ENCODE measurements around the gene MYRIP.

The MYRIP gene

DNA sequence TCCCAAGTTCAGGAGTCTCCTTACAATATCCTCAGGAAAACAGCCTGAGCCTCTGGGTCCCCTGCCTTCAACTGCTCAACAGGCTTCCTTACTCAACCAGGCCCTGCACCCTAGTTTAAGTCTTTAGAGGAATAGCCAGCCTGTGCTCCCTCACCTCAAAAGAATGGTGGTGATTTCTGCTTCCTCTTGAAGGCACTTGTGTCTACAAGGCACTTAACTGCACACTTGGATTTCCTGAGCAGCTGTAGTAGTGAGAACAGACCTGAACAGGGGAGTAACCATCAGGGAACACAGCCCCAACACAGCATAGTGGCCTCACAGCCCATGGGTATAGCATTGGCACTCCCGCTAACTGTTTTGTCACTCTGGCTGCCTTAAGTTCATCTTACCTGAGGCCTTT, 244.3 kb downstream of the MYRIP start:
- TF ChIP-seq ARNT (IDR thresholded peaks at IDR 0.05) (no peak), NFRKB (IDR thresholded peaks at IDR 0.05) (no peak), SUZ12 (IDR thresholded peaks at IDR 0.05) (no peak), ZNF384 (IDR thresholded peaks at IDR 0.05) (no peak), FOXA1 (IDR thresholded peaks at IDR 0.05) (no peak), CTBP1 (IDR thresholded peaks at IDR 0.05; ENCODE audit: borderline replicate concordance) (no peak), FOXM1 (IDR thresholded peaks at IDR 0.05; ENCODE audit: borderline replicate concordance) (no peak), BHLHE40 (IDR thresholded peaks at IDR 0.05; ENCODE audit: borderline replicate concordance) (no peak)
- ChIA-PET POLR2A (no interaction called here), CTCF (no interaction called here)
- DNase-seq (ENCODE audit: extremely low spot score), result no peak

- no peak for TF ChIP-seq FOXK2 (IDR thresholded peaks at IDR 0.05)
- TF ChIP-seq HDGF (IDR thresholded peaks at IDR 0.05; ENCODE audit: borderline replicate concordance), result no peak
- no peak for TF ChIP-seq FOXA1 (IDR thresholded peaks at IDR 0.05)
- no peak for TF ChIP-seq SP1 (IDR thresholded peaks at IDR 0.05)
- TF ChIP-seq ZNF384 (IDR thresholded peaks at IDR 0.05), result no peak
- no peak for TF ChIP-seq PKNOX1 (IDR thresholded peaks at IDR 0.05)
- no peak for TF ChIP-seq SUZ12 (IDR thresholded peaks at IDR 0.05)
- POLR2A ChIA-PET, result no interaction called here
- CTCF ChIA-PET, result no interaction called here
- no peak for DNase-seq (ENCODE audit: extremely low spot score)
Measured at GRCh38 chr3:40054568-40055222, 245.3 kb downstream of the MYRIP start.

DNA sequence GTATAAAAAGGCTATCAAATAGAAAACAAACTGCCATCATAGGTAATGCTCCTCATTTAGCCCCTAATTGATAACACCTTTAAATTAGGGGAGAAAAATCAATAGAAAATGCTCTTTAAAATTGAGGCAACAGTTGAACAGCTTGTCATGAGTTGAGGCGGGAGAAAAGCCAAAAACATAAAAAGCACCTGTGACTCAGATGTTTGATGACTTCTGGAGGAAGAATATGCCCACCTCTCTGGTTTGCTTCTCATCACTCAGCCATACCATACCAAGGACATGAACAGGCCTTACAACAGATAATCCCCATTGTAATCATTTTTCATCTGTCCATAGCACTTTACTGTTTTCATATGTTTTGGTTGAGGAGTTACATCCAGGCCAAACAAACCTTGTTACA, 246.0 kb downstream of the MYRIP start:
- TF ChIP-seq SUZ12 (IDR thresholded peaks at IDR 0.05) (no peak), LEF1 (IDR thresholded peaks at IDR 0.05; ENCODE audit: borderline replicate concordance) (no peak), FOXM1 (IDR thresholded peaks at IDR 0.05; ENCODE audit: borderline replicate concordance) (no peak), BHLHE40 (IDR thresholded peaks at IDR 0.05; ENCODE audit: borderline replicate concordance) (no peak), ELF4 (IDR thresholded peaks at IDR 0.05) (no peak), TARDBP (IDR thresholded peaks at IDR 0.05) (no peak), ARNT (IDR thresholded peaks at IDR 0.05) (no peak), FOXA1 (IDR thresholded peaks at IDR 0.05) (no peak), CTBP1 (IDR thresholded peaks at IDR 0.05; ENCODE audit: borderline replicate concordance) (no peak), L3MBTL2 (conservative IDR thresholded peaks at IDR 0.05) (no peak), PKNOX1 (IDR thresholded peaks at IDR 0.05) (no peak), SP1 (IDR thresholded peaks at IDR 0.05) (no peak)
- DNase-seq (ENCODE audit: extremely low spot score), result no peak
- POLR2A ChIA-PET, result no interaction called here
- CTCF ChIA-PET, result no interaction called here

DNA sequence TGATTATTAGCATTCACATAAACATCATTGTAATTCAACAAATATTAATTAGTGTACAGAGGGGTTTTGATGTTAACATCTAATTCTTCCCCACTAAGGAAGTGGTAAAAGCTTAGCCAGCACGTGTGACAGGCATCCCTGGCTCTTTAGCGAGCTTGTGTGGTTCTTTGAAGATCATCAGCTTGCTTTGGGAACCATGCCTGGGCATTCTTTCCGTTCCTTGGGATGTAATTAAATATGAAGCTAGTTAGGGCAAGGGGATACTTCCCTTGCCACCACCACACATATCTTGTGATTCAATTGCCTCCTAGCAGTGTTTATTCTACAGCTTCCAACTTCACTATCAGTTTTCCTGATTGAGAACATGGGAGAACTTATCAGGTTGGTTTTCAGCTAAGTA, 246.5 kb downstream of the MYRIP start:
- no peak for DNase-seq (ENCODE audit: extremely low spot score)
- POLR2A ChIA-PET, result no interaction called here
- CTCF ChIA-PET, result interaction anchor here (0.6 kb wide), 1 partner anchor 154 kb away, joined by 12 read pairs; no protein-coding TSS in a partner anchor
- TF ChIP-seq SUZ12 (IDR thresholded peaks at IDR 0.05) (no peak), ZNF384 (IDR thresholded peaks at IDR 0.05) (no peak), FOXM1 (IDR thresholded peaks at IDR 0.05; ENCODE audit: borderline replicate concordance) (no peak), HDGF (IDR thresholded peaks at IDR 0.05; ENCODE audit: borderline replicate concordance) (no peak), FOXK2 (IDR thresholded peaks at IDR 0.05) (no peak), PKNOX1 (IDR thresholded peaks at IDR 0.05) (no peak), FOXA1 (IDR thresholded peaks at IDR 0.05) (no peak), CTBP1 (IDR thresholded peaks at IDR 0.05; ENCODE audit: borderline replicate concordance) (no peak), ARNT (IDR thresholded peaks at IDR 0.05) (no peak)

DNA sequence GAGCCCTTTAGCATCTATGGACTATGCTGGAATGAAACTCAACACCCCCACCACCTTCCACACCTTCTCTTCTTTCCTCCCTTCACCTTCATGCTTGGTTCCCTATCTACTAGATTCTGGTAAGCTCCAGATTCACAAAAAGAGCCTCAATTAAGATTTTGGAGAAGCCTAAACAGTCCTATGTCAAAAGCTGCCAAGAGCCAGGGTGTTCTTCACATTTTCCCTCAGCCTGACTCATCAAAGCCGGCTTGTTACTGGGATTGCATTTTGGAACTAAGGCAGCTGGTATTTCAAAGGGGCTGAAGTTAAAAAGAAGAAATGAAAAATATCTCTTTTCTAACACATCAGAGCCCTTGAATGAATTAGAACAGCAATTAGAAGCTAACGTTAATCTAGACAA, 247.7 kb downstream of the MYRIP start:
- ChIA-PET CTCF (no interaction called here), POLR2A (no interaction called here)
- no peak for TF ChIP-seq FOXM1 (IDR thresholded peaks at IDR 0.05; ENCODE audit: borderline replicate concordance)
- TF ChIP-seq CTBP1 (IDR thresholded peaks at IDR 0.05; ENCODE audit: borderline replicate concordance), result no peak
- TF ChIP-seq SP1 (IDR thresholded peaks at IDR 0.05), result no peak
- no peak for TF ChIP-seq NFRKB (IDR thresholded peaks at IDR 0.05)
- TF ChIP-seq LEF1 (IDR thresholded peaks at IDR 0.05; ENCODE audit: borderline replicate concordance), result no peak
- TF ChIP-seq HDGF (IDR thresholded peaks at IDR 0.05; ENCODE audit: borderline replicate concordance), result no peak
- no peak for TF ChIP-seq ZNF384 (IDR thresholded peaks at IDR 0.05)
- TF ChIP-seq PKNOX1 (IDR thresholded peaks at IDR 0.05), result no peak
- TF ChIP-seq FOXK2 (IDR thresholded peaks at IDR 0.05), result no peak
- no peak for TF ChIP-seq FOXA1 (IDR thresholded peaks at IDR 0.05)
- TF ChIP-seq ARNT (IDR thresholded peaks at IDR 0.05), result no peak
- TF ChIP-seq SUZ12 (IDR thresholded peaks at IDR 0.05), result no peak
- TF ChIP-seq TARDBP (IDR thresholded peaks at IDR 0.05), result no peak
- TF ChIP-seq L3MBTL2 (conservative IDR thresholded peaks at IDR 0.05), result no peak
- no peak for TF ChIP-seq ELF4 (IDR thresholded peaks at IDR 0.05)
- TF ChIP-seq BHLHE40 (IDR thresholded peaks at IDR 0.05; ENCODE audit: borderline replicate concordance), result no peak
- DNase-seq (ENCODE audit: extremely low spot score), result no peak

GRCh38 chr3:40057786-40058185, 248.4 kb downstream of the MYRIP start:
- POLR2A ChIA-PET, result no interaction called here

More at GRCh38 chr3:40057786-40058185, 248.4 kb downstream of the MYRIP start:
- no peak for DNase-seq (ENCODE audit: extremely low spot score)
- no peak for TF ChIP-seq TARDBP (IDR thresholded peaks at IDR 0.05)
- no peak for TF ChIP-seq NFRKB (IDR thresholded peaks at IDR 0.05)
- no peak for TF ChIP-seq L3MBTL2 (conservative IDR thresholded peaks at IDR 0.05)
- no peak for TF ChIP-seq HDGF (IDR thresholded peaks at IDR 0.05; ENCODE audit: borderline replicate concordance)
- no peak for TF ChIP-seq ARNT (IDR thresholded peaks at IDR 0.05)
- no peak for TF ChIP-seq SP1 (IDR thresholded peaks at IDR 0.05)
- CTCF ChIA-PET, result no interaction called here
